ENCODE measurements around the gene CEP83.
"Not testable (repeated sequence)": the region's sequence is repeated elsewhere in the genome, so short reads cannot be mapped to it uniquely, and the experiment has no call there.

CEP83 gene

DNA sequence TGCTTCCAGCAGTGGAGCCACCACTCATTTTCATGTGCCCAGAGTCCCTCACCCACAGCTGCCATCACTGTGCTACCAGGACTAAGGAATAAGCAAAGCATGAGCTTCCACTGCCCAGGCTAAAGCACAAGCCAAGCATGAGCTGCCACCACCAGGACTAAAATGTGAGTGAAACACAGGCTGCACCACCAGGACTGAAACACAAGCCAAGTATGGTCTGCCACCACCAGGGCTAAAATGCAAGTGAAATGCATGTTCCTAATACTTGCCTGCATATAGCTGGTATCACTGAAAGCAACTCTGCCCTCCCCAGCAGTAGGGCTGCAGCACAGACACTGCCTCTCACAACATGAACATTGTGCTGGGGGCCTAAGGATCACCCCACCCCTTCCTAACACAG is 30.0 kb downstream of the CEP83 start:
- no peak for DNase-seq

DNA sequence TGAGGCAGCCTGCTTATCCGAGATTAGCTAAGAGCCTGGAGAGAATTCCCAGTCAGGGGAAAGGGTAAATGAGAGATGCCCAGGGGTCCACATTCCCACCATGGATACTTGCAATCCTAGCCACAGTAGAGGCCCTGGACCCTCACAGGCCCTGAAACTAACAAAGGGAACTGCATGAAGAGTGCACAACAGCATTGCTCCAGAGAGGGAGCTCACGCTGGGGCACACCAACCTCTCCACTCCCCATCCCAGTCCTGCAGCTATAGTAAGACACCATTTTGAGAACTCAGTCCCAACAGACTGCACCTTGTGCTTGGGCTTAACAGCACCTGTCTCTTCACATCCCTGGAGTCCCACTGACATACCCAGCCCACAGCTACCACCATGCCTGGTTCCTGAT is 30.5 kb downstream of the CEP83 start:
- DNase-seq = no peak

DNA sequence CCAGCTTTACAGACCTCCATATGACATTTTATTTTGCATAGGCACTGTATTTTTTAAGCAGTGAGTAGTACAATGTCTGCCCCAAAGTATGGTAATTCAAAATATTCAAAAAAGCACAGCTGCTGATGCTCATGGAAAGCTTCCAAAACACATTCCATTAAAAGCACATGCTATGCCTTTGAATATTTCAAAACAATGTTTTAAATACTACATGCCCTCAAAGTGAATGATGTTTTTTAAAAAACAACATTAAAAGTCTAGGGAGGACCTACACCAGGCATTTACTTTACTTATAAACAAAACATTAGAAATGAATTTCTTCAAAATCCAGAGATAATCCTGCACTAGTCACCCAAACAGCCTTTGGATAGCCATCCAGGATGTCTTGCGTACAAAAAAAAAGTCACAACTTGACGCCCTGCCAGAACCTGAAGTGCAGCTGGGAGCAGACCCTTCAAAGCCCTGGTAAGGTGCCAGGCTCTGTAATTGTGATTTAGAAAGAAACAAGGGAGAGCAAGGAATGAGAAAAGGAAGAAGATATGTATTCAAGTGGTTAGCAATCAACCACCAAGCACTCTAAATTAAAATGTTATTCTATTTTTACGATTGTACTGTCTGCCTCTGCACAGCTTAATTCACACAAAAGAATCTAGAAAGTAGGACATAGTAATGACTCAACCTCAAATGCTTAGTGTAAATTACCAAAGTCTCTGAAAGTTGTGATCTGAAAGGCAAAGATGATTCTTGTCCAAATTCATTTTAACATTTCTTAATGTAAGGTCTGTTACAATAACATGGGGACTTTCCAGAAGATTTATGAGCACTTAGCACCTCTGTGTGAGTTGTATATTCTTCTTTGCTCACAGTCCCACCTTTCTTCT is 31.9 kb downstream of the CEP83 start:
- DNase-seq = no peak

DNA sequence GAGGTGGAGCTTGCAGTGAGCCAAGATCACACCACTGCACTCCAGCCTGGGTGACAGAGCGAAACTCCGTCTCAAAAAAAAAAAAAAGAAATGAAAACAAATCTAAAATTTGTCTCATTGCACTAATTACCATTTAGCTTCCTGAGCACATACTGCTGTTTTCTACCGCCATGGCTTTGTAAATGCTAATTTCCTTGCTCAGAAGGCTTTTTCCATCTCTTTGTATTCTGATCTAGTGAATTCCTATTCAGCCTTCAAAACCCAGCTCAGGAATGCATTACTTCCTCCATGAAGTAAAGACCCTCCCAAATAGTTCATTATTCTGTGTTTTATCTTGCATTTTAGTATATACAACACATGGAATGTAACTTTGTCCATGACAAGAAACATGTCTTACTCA is 33.6 kb downstream of the CEP83 start:
- no peak for DNase-seq

DNA sequence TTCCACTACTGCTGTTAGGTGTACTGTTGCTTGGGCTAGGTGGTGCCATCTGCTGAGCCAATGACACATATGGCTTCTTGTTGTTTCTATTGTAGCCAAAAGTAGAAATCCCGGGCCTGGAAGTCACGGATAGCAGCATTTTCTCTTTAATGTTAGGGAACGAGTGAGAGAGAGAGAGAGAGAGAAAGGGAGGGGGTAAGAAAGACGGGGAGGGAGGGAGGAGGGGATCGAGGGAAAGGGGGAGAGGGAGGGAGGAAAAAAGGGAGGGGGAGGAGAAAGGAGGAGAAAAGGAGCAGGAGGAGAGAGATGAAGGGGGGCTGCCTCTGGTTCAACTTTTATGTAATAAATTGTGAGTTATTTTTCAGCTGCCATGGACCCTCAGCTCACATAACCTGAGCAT is 34.8 kb downstream of the CEP83 start:
- DNase-seq = not testable (repeated sequence)

DNA sequence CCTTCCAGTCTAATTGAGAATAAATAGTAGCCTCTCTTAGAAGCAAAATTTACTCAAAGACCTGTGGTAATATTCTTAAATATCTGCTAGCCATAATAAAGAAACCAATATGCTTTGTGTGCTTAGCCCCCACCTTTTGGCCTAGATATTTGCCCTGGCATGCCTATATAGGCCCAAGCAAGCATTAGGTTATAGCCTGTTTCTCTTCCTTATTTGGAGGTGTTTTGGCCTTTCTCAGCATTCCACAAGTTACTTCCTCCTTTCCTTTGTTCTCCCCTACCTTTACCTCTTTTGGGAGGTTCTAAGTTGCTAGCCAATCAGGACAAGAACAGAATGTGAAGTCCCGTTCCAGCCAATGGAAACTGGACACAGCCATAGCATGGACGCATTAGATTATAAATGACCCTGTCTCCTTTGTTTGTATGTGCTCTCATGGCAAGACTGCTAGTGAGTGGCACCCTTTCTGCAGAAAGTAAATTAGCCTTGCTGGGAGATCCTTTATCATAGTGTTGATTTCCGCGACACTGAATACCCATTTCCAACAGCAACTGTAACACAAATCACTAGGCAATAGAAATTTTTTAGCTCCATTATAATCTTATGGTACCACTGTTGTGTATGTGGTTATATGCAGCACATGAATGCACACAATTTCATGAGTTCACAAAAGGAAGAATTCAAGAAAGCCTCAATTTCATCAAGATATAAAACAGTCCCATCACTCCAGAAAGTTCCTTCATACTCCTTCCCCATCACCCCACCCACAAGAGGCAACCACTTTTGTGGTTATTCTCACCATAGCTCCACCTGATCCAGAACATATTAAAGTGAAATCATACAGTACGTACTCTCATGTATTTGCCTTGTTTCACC is 37.6 kb downstream of the CEP83 start:
- DNase-seq = no peak

DNA sequence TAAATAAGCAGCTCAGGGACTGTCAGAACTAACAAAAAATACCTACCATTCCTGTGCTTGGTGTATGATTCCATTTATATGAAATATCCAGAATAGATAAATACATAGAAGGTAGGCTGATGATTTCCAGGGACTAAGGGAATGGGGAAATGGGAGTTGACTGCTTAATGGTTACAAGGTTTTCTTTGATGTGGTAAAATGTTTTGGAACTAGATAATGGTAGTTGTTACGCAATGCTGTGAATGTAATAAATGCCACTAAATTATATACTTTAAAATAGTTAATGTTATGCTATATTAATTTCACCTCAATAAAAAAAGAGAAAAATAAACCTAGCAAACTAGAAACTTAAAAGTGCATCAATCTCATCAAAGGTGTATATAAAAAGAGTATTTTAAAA is 41.1 kb downstream of the CEP83 start:
- DNase-seq = no peak

DNA sequence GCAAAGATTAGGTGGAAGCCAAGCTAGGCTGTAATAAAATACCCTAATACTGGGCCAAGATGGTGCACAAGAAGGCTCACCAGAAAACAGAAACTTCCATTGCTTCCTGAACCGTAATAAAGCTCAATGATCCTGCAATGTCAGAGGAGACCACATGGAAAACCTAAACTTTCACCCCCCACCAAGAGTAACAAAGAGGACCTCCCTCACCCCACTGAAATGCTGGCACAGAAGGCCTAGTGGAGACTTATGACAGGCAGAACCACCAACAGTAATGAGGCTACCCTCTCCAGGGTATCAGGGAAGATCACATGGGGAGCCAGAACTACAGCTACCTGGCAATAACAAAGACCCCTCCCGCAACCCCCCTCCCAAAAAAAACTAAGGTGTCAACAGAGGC is 43.1 kb downstream of the CEP83 start:
- DNase-seq = no peak

DNA sequence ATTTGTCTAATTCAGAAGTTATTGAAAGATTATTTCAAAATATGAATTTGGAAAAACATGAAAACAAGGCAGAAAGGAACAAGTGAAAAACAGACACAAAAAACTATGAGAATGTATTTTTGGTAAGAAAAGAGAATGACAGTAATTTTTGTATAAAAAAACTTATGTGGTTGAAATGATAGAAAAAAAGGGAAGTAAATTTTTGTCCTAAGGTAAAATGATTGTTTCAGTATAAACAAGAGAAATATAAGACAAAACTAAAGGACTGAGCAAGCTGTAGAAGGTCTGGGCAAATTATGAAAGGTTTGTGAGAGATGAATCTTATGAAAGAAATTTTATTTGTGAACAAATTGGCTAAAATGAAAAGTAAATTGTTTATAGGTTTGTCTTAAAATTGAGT is 44.6 kb downstream of the CEP83 start:
- DNase-seq = no peak

DNA sequence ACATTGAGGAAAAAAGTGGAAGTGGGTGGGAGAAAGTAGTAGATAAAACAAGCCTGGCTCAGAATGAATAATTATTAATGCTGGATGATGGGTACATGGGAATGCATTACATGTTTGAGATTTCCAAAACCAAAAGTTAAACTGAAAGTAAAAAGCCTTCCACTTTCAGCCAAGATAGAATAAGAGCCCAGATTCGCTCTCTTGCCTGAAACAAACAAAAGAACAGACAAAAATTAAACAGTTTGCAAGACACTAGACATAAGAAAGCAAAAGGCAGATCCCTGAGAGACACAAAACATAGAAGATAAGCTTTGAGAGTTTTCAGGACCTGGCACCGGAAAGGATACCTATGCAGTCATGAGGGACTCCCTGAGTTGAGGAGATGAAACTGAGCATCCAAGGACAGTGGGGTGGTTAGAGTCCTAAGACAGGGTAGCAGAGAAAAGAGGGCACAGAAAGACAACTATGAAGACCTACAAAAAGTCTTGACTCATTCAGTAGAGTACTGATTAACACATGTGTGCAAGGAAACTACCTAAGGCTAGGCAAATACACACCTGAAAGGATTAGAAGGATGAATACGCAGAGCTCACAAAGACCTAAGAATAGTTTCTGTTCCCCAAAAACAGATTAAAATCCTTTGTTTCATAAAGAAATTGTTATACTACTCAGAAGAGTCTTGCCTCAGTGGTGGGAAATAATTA is 54.1 kb downstream of the CEP83 start:
- DNase-seq = no peak

DNA sequence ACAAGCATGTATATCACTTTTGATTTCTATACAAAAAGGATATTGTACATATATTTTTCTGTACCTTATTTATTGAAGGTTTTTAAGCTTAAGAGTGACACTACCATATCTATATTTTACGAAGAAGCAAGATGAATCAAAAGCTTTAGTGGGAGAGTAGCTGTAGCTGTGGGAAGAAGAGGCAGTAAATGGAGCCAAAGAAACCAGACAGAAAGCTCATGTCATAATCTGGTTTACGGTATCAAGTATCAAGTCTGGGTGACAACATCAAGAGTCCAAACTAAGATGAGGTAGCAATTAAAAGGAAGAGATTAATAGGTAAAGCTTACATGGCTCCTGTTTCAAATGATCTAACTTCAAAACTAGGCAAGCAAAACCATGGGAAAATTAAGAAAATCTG is 54.8 kb downstream of the CEP83 start:
- no peak for DNase-seq

DNA sequence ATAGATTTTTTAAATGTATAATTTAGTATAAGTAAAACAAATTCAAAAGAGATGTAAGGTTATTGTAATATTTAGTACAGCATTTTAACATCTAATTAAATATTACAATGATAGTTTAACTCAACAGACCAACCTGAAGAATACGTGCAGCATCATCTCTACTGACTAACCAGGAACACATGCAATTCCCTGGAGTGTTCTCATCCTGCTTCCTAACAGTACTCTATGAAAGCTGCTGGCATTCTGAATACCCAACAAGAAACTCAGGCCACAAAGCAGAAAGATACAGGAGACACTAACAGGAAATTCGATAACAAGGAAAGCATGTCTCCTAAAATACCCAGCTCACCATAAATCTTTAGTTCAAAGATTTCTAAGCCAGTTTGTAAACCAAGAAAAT is 58.3 kb downstream of the CEP83 start:
- no peak for DNase-seq

DNA sequence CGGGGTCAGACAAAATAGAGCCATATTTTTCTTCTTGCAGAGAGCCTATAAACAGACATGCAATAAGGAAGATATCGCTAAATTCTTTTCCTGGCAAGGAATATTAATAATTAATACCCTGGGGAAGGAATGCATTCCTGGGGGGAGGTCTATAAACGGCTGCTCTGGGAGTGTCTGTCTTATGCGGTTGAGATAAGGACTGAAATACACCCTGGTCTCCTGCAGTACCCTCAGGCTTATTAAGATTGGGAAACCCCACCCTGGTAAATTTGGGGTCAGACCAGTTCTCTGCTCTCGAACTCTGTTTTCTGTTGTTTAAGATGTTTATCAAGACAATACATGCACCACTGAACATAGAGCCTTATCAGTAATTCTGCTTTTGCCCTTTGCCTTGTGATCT is 61.0 kb downstream of the CEP83 start:
- DNase-seq = not testable (repeated sequence)

DNA sequence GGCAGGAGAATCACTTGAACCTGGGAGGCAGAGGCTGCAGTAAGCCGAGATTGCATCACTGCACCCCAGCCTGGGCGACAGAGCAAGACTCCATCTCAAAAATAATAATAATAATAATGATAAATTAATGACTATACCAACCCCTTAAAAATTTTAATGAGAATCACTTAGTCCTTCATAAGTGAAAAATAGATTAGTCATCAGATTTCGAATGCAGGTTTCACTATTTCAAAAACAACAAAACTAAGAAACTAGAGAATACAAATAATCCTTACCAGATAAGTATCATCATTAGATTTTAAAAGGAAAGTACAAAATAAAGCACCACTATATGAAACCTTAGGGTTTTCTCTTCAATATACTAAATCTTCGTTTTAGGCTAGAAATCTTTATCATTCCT is 62.3 kb downstream of the CEP83 start:
- DNase-seq = no peak

DNA sequence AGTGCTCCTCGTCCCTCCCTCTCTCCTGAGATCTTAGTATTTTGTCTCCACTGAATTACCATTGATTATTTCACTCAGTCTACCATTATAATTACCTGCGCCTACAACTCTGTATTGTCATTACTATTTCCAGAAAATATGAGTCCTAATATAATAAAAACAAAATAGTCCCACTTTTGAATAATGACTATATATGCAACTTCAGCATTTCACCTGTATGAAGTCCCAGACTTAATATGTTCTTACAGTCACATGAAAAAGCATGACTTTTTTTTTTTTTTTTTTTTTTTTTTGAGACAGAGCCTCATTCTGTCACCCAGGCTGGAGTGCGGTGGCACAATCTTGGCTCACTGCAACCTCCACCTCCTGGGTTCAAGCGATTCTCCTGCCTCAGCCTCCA is 63.7 kb downstream of the CEP83 start:
- not testable (repeated sequence) for DNase-seq

DNA sequence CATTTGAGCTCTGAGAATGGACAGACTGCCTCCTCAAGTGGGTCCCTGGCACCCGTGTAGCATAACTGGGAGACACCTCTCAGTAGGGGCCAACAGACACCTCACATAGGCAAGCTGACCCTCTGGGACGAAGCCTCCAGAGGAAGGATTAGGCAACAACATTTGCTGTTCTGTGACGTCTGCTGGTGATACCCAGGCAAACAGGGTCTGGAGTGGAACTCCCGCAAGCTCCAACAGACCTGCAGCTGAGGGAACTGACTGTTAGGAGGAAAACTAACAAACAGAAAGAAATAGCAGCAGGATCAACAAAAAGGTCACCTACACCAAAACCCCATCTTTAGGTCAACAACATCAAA is 69.6 kb downstream of the CEP83 start:
- DNase-seq = no peak

DNA sequence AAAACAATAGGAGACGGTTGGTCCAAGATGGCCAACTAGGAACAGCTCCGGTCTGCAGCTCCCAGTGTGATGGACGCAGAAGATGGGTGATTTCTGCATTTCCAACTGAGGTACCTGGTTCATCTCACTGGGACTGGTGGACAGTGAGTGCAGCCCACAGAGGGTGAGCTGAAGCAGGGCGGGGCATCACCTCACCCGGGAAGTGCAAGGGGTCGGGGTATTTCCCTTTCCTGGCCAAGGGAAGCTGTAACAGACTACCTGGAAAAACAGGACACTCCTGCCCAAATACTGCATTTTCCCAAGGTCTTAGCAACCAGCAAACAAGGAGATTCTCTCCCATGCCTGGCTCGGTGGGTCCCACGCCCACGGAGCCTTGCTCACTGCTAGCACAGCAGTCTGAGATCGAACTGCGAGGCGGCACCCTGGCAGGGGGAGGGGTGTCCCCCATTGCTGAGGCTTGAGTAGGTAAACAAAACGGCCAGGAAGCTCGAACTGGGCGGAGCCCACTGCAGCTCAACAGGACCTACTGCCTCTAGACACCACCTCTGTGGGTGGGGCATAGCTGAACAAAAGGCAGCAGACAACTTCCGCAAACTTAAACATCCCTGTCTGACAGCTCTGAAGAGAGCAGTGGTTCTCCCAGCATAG is 70.1 kb downstream of the CEP83 start:
- DNase-seq = not testable (repeated sequence)

DNA sequence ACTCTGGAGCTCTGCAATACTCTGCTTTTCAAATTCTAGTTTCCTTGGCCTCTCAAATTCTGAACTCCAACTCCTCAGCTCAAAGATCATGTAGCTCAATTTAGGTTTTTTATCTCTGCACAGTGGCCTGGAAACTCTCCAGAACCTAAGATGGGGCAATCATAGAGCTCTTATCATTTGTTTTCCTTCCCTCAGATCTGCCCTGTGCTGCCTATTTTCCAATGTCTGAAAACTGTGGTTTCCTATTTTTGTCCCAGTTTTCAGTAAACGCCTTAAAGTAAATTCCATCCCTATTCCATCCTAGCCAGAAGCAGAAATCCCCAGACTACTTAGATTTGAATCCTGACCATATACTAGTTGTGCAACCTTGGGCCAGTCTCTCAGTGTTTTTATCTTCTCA is 73.2 kb downstream of the CEP83 start:
- DNase-seq = no peak

DNA sequence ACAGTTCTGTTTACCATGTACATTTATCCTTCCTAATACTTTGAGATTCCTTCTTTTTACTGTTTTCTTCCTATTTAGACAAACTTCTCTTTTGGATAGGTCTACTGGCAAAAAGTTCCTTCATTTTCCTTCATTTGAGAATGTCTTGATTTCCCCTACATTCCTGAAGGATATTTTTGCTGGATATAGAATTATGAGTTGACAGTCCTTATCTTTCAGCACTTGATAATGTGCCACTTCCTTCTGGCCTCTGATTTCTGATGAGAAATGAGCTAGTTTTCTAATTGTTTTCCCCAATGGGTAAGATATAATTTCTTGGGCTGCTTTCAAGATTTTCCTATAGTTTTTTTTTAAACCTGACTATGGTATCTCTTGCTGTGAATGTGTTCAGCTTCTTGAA is 75.6 kb downstream of the CEP83 start:
- no peak for DNase-seq

DNA sequence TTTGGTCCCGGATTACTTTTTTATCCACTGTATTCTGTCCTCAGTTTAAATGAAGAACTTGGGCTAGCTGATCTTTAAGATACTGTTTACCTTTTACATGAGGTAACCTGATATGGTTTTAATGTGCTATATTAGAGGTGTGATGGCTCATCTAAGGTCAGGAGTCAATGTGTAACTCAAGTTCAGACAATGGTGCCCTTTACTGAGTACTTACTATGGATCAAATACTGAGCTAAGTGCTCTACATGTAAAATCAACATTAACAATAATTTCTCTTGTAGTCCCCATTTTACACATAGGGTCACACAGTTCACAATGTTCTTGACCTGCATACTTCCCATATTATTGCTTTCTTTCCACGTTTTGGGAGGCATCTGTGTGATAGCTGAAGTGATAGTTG is 79.2 kb downstream of the CEP83 start:
- DNase-seq = no peak

DNA sequence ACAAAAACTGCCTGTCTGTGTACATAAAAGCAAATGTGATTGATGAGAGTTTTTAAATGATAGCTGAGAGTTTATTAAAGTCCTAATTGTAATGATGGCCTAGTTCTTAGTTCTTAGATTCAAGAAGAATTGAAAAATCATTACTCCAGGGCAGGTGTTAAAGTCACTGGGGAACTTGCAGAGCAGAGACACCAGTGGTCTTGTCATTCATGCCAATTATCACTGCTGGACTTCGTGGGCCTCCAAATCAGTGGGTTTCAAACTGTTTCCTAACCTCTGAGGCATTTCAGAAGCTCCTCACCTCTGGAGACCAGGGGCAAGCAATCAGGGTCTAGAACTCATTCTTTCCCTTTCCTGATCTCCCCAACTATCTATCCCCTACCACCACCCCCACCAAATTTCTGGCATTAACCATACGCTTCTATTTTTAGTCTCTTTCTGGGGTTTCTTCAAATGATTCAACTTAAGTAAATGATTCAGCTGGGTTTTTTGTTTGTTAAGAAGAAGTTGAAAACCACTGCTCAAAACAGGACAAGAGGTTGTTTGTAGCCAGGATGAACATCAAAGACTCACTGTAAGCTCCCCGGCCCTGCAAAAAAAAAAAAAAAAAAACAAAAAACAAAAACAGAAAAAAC is 80.1 kb downstream of the CEP83 start:
- DNase-seq = no peak

DNA sequence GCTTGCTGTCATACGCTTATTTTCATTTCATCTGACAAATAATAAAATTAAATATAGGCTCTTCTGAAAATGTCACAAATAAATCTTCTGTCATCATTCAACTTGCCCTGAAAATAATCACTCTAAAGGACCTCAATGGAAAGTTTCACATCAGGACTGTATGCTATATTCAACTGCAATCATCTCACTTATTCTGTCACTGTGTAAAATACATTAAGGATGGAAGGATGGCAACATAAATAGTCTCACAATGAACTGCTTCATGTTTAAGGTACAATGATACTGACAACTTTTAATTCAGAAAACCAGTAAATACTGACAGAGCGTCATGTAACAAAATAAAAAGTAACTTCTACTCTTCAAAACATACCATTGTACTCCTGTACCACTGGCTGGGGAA is 82.1 kb downstream of the CEP83 start:
- no peak for DNase-seq

DNA sequence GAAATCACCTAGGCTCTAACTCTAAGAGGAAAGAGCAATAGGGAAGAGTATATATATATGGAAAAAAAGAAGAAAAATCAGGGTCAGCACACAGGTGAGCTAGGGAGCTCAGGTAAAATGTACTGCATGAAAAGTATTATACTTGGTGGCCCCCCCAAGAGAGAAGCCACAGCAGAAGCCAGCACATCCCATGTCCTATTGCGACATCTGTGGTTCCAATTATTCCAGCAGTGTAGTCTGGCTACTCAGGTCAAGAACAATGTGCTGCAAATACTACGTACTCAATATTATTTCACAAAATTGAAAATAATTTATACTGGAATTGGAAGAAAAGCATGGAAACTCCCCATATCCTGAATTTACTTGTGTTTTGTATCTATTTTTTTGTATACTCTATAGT is 85.5 kb downstream of the CEP83 start:
- no peak for DNase-seq

All from CD4-positive, alpha-beta T cell treated with Interleukin-4 for 4 hours (primary cell).